ENCODE data around the gene ZNF580. TPM values are rescaled to one million over a fixed set of nuclear protein-coding genes. Genes with fewer than 3 reads are reported as not detected.

The ZNF580 gene
- polyA plus RNA-seq, 3 donors, result 9.7 to 46.5 (median 10.7) TPM

GRCh38 chr19:55660991-55661390 is 20.2 kb downstream of the ZNF580 start:
- intact Hi-C loops (cut with micrococcal nuclease), result no loop called here
- H3K4me3 Mint-ChIP-seq, result no peak overlapping the region
- peaks cover 21 to 34% of the 10 kb centered on the region in 2 donors for H3K4me1 ChIP-seq (ENCODE audit: control insufficient read depth in 1 of 2, insufficient read depth in 2 of 2, low read length in 2 of 2)
- H3K4me2 ChIP-seq (replicated peaks; ENCODE audit: extremely low read depth, low read length, poor library complexity, severe bottlenecking), result no peak overlapping the region
- no peak overlapping the region for H3K27ac ChIP-seq (ENCODE audit: low read depth in 1 of 2, low read length in 2 of 2)
- H3K9me3 ChIP-seq (replicated peaks in 1 of 2; ENCODE audit: control insufficient read depth in 1 of 2, insufficient read depth in 1 of 2, low read length in 2 of 2), result no peaks in the 10 kb centered on the region
- no peak overlapping the region for H2AFZ ChIP-seq (ENCODE audit: insufficient read depth, low read depth, low read length, poor library complexity, severe bottlenecking)
- peaks cover 58 to 85% of the 10 kb centered on the region in 2 donors for H3K36me3 ChIP-seq (replicated peaks in 1 of 2; ENCODE audit: control insufficient read depth in 1 of 2, insufficient read depth in 2 of 2, low read length in 2 of 2)
- H3K4me3 ChIP-seq (replicated peaks in 1 of 3; ENCODE audit: low read depth in 2 of 3, low read length in 3 of 3), result no peak overlapping the region
- no peak overlapping the region for H3K9ac ChIP-seq (ENCODE audit: insufficient read depth, low read length, poor library complexity, severe bottlenecking)
- H3K27ac Mint-ChIP-seq, result peak overlapping the region in 1 of 7 donors; percentile 25
- no peaks in the 10 kb centered on the region for H3K9me3 Mint-ChIP-seq
- peaks cover 58 to 67% of the 10 kb centered on the region in 2 donors for H3K36me3 Mint-ChIP-seq
- 92% methylated on average over 9 of the region's 16 CpGs for WGBS (ENCODE audit: insufficient coverage)
- no peak for DNase-seq
- no peaks in the 10 kb centered on the region for H3K27me3 Mint-ChIP-seq (ENCODE audit: low read depth in 3 of 3)
- H3K27me3 ChIP-seq (ENCODE audit: control insufficient read depth in 2 of 2, insufficient read depth in 2 of 2, low read length in 2 of 2), result no peaks in the 10 kb centered on the region
- no peak for TF ChIP-seq CTCF (IDR thresholded peaks at IDR 0.05)
- peaks cover 100% of the 10 kb centered on the region for H4K20me1 ChIP-seq (ENCODE audit: insufficient read depth, low read length)
- H3K79me2 ChIP-seq (ENCODE audit: insufficient read depth, low read length), result peaks cover 97% of the 10 kb centered on the region
- H3K4me1 Mint-ChIP-seq, result peaks cover 26% of the 10 kb centered on the region

GRCh38 chr19:55661826-55662225 is 21.0 kb downstream of the ZNF580 start:
- Histone ChIP-seq H3K27me3 (ENCODE audit: control insufficient read depth in 2 of 2, insufficient read depth in 2 of 2, low read length in 2 of 2) (no peaks in the 10 kb centered on the region), H3K9ac (ENCODE audit: insufficient read depth, low read length, poor library complexity, severe bottlenecking) (no peak overlapping the region), H3K9me3 (replicated peaks in 1 of 2; ENCODE audit: control insufficient read depth in 1 of 2, insufficient read depth in 1 of 2, low read length in 2 of 2) (no peaks in the 10 kb centered on the region), H2AFZ (ENCODE audit: insufficient read depth, low read depth, low read length, poor library complexity, severe bottlenecking) (no peak overlapping the region), H3K36me3 (replicated peaks in 1 of 2; ENCODE audit: control insufficient read depth in 1 of 2, insufficient read depth in 2 of 2, low read length in 2 of 2) (peaks cover 67 to 93% of the 10 kb centered on the region in 2 donors), H3K4me2 (replicated peaks; ENCODE audit: extremely low read depth, low read length, poor library complexity, severe bottlenecking) (no peak overlapping the region), H3K4me1 (ENCODE audit: control insufficient read depth in 1 of 2, insufficient read depth in 2 of 2, low read length in 2 of 2) (peaks cover 12 to 26% of the 10 kb centered on the region in 2 donors), H3K27ac (ENCODE audit: low read depth in 1 of 2, low read length in 2 of 2) (no peak overlapping the region), H3K79me2 (ENCODE audit: insufficient read depth, low read length) (peaks cover 97% of the 10 kb centered on the region), H4K20me1 (ENCODE audit: insufficient read depth, low read length) (peaks cover 100% of the 10 kb centered on the region), H3K4me3 (replicated peaks in 1 of 3; ENCODE audit: low read depth in 2 of 3, low read length in 3 of 3) (no peak overlapping the region)
- peaks cover 66 to 74% of the 10 kb centered on the region in 2 donors for H3K36me3 Mint-ChIP-seq
- TF ChIP-seq CTCF (IDR thresholded peaks at IDR 0.05), result no peak
- H3K4me1 Mint-ChIP-seq, result peaks cover 18% of the 10 kb centered on the region
- H3K27ac Mint-ChIP-seq, result peak overlapping the region in 4 of 7 donors; percentile 20 to 38 (median 32)
- no peaks in the 10 kb centered on the region for H3K9me3 Mint-ChIP-seq
- no peak for DNase-seq
- H3K4me3 Mint-ChIP-seq, result no peak overlapping the region
- no peaks in the 10 kb centered on the region for H3K27me3 Mint-ChIP-seq (ENCODE audit: low read depth in 3 of 3)
- 43% methylated on average over 7 of the region's 7 CpGs for WGBS (ENCODE audit: insufficient coverage)
- intact Hi-C loops (cut with micrococcal nuclease), result no loop called here

Measured in CD14-positive monocyte (primary cell).